Measurements from ENCODE around the gene SIAE. TPM values are rescaled to one million over a fixed set of nuclear protein-coding genes. Genes with fewer than 3 reads are reported as not detected.
A peak's percentile ranks its signal among the peaks of the same experiment; 100 is the strongest.

Gene SIAE
- polyA plus RNA-seq, 1 of the 3 experiments (the other 2 are of a cell fraction): 27.9 TPM

GRCh38 chr11:124602193-124602592, 71.3 kb downstream of the SIAE start:
- no peak overlapping the region for H3K4me2 ChIP-seq
- no peaks in the 10 kb centered on the region for H3K9me2 ChIP-seq
- peaks cover 4% of the 10 kb centered on the region; the same call in 1 of the 2 replicates for H3K27me3 ChIP-seq (ENCODE audit: insufficient read depth)
- DNase-seq: no peak
- 13% methylated on average over 2 of the region's 3 CpGs for WGBS (ENCODE audit: low lambda C conversion rate)
- POLR2A ChIA-PET: no interaction called here
- H3K79me2 ChIP-seq (ENCODE audit: insufficient read depth): no peaks in the 10 kb centered on the region
- H3K9me3 ChIP-seq: no peaks in the 10 kb centered on the region
- no peak overlapping the region for H3K9ac ChIP-seq
- TF ChIP-seq TAF1 (IDR thresholded peaks at IDR 0.05; ENCODE audit: borderline replicate concordance, low read depth, low read length) (no peak), FOSL2 (IDR thresholded peaks at IDR 0.05; ENCODE audit: borderline replicate concordance, low read depth) (0 out of 2 replicates have a peak, but pooled peaks have one; percentile 24), TCF12 (IDR thresholded peaks at IDR 0.05) (peak; percentile 18; the same call in 1 of the 2 replicates), NFIC (IDR thresholded peaks at IDR 0.05; ENCODE audit: borderline replicate concordance) (0 out of 2 replicates have a peak, but pooled peaks have one; percentile 19)
- peaks cover 0 to 5% of the 10 kb centered on the region in 2 experiments; a peak in 1 of 4 replicates for H3K4me1 ChIP-seq (ENCODE audit: control insufficient read depth in 1 of 2, insufficient read depth in 2 of 2, low read depth in 1 of 2, low read length in 1 of 2)
- H2AFZ ChIP-seq (ENCODE audit: low read depth): no peak overlapping the region
- CTCF ChIA-PET: interaction anchor here (1.4 to 4.1 kb wide), 2 partner anchors 11 to 17 kb away, joined by 4 to 12 read pairs; no protein-coding TSS in a partner anchor
- H3K27ac ChIP-seq (ENCODE audit: low read depth in 2 of 2, low read length in 1 of 2): no peak overlapping the region
- H3K4me3 ChIP-seq (ENCODE audit: low read depth in 2 of 2, low read length in 1 of 2): no peak overlapping the region
- H3F3A ChIP-seq (replicated peaks; ENCODE audit: insufficient read depth): no peaks in the 10 kb centered on the region
- no peaks in the 10 kb centered on the region for H4K20me1 ChIP-seq (ENCODE audit: insufficient read depth)
- H3K36me3 ChIP-seq (replicated peaks in 1 of 2; ENCODE audit: control insufficient read depth in 1 of 2, insufficient read depth in 2 of 2, low read length in 1 of 2): no peaks in the 10 kb centered on the region

DNA sequence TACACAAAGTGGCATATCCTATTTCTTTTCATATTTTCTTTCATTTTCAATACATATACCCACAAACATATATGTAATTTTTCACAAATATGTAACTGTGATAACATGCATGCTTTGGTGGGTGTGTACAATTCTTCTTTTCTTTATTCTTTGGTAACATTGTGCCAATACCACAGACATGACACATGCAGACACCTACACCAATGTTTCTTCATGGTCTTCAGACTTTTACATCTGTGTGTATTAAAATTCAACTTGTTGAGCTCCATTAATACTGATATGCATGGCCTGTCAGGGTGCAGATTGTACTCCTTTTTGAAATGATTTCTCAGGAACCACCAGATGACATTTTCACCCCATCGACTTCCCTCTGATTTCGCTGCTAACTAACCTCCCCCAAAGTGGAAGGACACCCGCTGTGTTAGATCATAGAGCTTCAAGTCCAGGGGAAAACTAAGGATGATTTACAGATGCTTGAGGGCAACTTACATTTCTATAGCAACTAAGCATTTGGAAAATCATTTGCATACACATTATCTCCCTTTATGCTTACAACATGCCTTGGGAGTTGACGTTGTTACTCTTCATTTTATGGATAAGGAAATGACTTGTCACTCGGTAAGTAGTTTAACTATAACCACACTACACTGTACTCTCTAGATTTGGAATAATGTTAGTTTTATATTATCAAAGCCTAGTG, 72.8 kb downstream of the SIAE start:
- ChIA-PET CTCF (interaction anchor here (1.1 to 4.1 kb wide), 3 partner anchors 15 to 529 kb away, joined by 3 to 12 read pairs (median 4); no protein-coding TSS in a partner anchor), POLR2A (no interaction called here)
- DNase-seq: no peak
- Histone ChIP-seq H3F3A (replicated peaks; ENCODE audit: insufficient read depth) (peaks cover 3% of the 10 kb centered on the region), H3K27me3 (ENCODE audit: insufficient read depth) (peaks cover 11% of the 10 kb centered on the region; the same call in 1 of the 2 replicates), H2AFZ (ENCODE audit: low read depth) (no peak overlapping the region), H3K9ac (no peak overlapping the region), H3K9me3 (no peaks in the 10 kb centered on the region), H3K36me3 (replicated peaks in 1 of 2; ENCODE audit: control insufficient read depth in 1 of 2, insufficient read depth in 2 of 2, low read length in 1 of 2) (no peaks in the 10 kb centered on the region), H3K9me2 (no peaks in the 10 kb centered on the region), H3K27ac (ENCODE audit: low read depth in 2 of 2, low read length in 1 of 2) (no peak overlapping the region), H4K20me1 (ENCODE audit: insufficient read depth) (no peaks in the 10 kb centered on the region), H3K4me3 (ENCODE audit: low read depth in 2 of 2, low read length in 1 of 2) (no peak overlapping the region), H3K79me2 (ENCODE audit: insufficient read depth) (no peaks in the 10 kb centered on the region), H3K4me1 (ENCODE audit: control insufficient read depth in 1 of 2, insufficient read depth in 2 of 2, low read depth in 1 of 2, low read length in 1 of 2) (peaks cover 0 to 5% of the 10 kb centered on the region in 2 experiments; a peak in 1 of 4 replicates), H3K4me2 (no peak overlapping the region)
- TF ChIP-seq, protein P1, sequence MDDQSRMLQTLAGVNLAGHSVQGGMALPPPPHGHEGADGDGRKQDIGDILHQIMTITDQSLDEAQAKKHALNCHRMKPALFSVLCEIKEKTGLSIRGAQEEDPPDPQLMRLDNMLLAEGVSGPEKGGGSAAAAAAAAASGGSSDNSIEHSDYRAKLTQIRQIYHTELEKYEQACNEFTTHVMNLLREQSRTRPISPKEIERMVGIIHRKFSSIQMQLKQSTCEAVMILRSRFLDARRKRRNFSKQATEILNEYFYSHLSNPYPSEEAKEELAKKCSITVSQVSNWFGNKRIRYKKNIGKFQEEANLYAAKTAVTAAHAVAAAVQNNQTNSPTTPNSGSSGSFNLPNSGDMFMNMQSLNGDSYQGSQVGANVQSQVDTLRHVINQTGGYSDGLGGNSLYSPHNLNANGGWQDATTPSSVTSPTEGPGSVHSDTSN (IDR thresholded peaks at IDR 0.05): no peak
- TF ChIP-seq RAD21 (IDR thresholded peaks at IDR 0.05; ENCODE audit: low read length) (no peak), TAF1 (IDR thresholded peaks at IDR 0.05; ENCODE audit: borderline replicate concordance, low read depth, low read length) (no peak), TEAD4 (IDR thresholded peaks at IDR 0.05; ENCODE audit: borderline replicate concordance, insufficient read depth) (no peak), EP300 (IDR thresholded peaks at IDR 0.05; ENCODE audit: borderline replicate concordance in 1 of 2, low read depth in 1 of 2, low read length in 1 of 2) (no peak), ELF1 (IDR thresholded peaks at IDR 0.05) (no peak)
- TF ChIP-seq, protein P2, sequence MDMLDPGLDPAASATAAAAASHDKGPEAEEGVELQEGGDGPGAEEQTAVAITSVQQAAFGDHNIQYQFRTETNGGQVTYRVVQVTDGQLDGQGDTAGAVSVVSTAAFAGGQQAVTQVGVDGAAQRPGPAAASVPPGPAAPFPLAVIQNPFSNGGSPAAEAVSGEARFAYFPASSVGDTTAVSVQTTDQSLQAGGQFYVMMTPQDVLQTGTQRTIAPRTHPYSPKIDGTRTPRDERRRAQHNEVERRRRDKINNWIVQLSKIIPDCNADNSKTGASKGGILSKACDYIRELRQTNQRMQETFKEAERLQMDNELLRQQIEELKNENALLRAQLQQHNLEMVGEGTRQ (IDR thresholded peaks at IDR 0.05; ENCODE audit: borderline replicate concordance, low read depth, low read length): no peak
- WGBS (ENCODE audit: low lambda C conversion rate): 12% methylated on average over 5 of the region's 5 CpGs

Measured in SK-N-SH (cell line).